ENCODE data around the gene RAB36.

RAB36 gene

GRCh38 chr22:23155831-23156230 is 10.6 kb downstream of the RAB36 start:
- Histone ChIP-seq H3K79me2 (ENCODE audit: low read length) (peaks cover 35% of the 10 kb centered on the region), H3K4me2 (ENCODE audit: low read depth, low read length) (peak overlapping the region; percentile 91), H2AFZ (ENCODE audit: low read length) (no peak overlapping the region), H3K9me3 (replicated peaks; ENCODE audit: insufficient read depth, low read length) (no peaks in the 10 kb centered on the region), H3K27ac (ENCODE audit: low read length) (peak overlapping the region; percentile 98; the same call in 1 of the 2 replicates), H3K36me3 (replicated peaks; ENCODE audit: insufficient read depth, low read length) (peaks cover 7% of the 10 kb centered on the region; the same call in 1 of the 2 replicates), H3K4me3 (ENCODE audit: low read length) (peak overlapping the region; percentile 95), H3K4me1 (ENCODE audit: low read length) (peaks cover 20% of the 10 kb centered on the region), H3K27me3 (replicated peaks; ENCODE audit: insufficient read depth, low read length) (no peaks in the 10 kb centered on the region), H3F3A (ENCODE audit: insufficient read depth, low read length) (peaks cover 21% of the 10 kb centered on the region), H3K9ac (ENCODE audit: low read length) (peak overlapping the region; percentile 99; the same call in 1 of the 2 replicates), H4K20me1 (ENCODE audit: insufficient read depth, low read length) (no peaks in the 10 kb centered on the region), H3K9me2 (replicated peaks; ENCODE audit: insufficient read depth, low read length) (no peaks in the 10 kb centered on the region)
- no peak for DNase-seq
- TF ChIP-seq EZH2phosphoT487 (IDR thresholded peaks at IDR 0.05; ENCODE audit: low read length) (no peak), EZH2 (optimal IDR thresholded peaks at IDR 0.05; ENCODE audit: low read depth, low read length) (no peak), CTCF (IDR thresholded peaks at IDR 0.05; ENCODE audit: low read length) (no peak)

- Histone ChIP-seq H3K4me3 (ENCODE audit: low read length) (peak overlapping the region; percentile 95), H2AFZ (ENCODE audit: low read length) (peak overlapping the region; percentile 49; the same call in 1 of the 2 replicates), H3K4me2 (ENCODE audit: low read depth, low read length) (peak overlapping the region; percentile 91), H3K9me2 (replicated peaks; ENCODE audit: insufficient read depth, low read length) (no peaks in the 10 kb centered on the region), H3K9ac (ENCODE audit: low read length) (peak overlapping the region; percentile 99), H3K4me1 (ENCODE audit: low read length) (peaks cover 20% of the 10 kb centered on the region), H4K20me1 (ENCODE audit: insufficient read depth, low read length) (no peaks in the 10 kb centered on the region), H3K27me3 (replicated peaks; ENCODE audit: insufficient read depth, low read length) (no peaks in the 10 kb centered on the region), H3F3A (ENCODE audit: insufficient read depth, low read length) (peaks cover 21% of the 10 kb centered on the region), H3K36me3 (replicated peaks; ENCODE audit: insufficient read depth, low read length) (peaks cover 7% of the 10 kb centered on the region; the same call in 1 of the 2 replicates), H3K79me2 (ENCODE audit: low read length) (peaks cover 39% of the 10 kb centered on the region), H3K9me3 (replicated peaks; ENCODE audit: insufficient read depth, low read length) (no peaks in the 10 kb centered on the region), H3K27ac (ENCODE audit: low read length) (peak overlapping the region; percentile 98)
- peak; percentile 32 for DNase-seq
- TF ChIP-seq EZH2phosphoT487 (IDR thresholded peaks at IDR 0.05; ENCODE audit: low read length) = no peak
- no peak for TF ChIP-seq EZH2 (optimal IDR thresholded peaks at IDR 0.05; ENCODE audit: low read depth, low read length)
- peak; percentile 23; the same call in 1 of the 2 replicates for TF ChIP-seq CTCF (IDR thresholded peaks at IDR 0.05; ENCODE audit: low read length)
These were observed 11.0 kb downstream of the RAB36 start for GRCh38 chr22:23156286-23156685.

- H3K4me2 ChIP-seq (ENCODE audit: low read depth, low read length) = peak overlapping the region; percentile 95
- no peaks in the 10 kb centered on the region for H3K9me2 ChIP-seq (replicated peaks; ENCODE audit: insufficient read depth, low read length)
- peaks cover 7% of the 10 kb centered on the region; the same call in 1 of the 2 replicates for H3K36me3 ChIP-seq (replicated peaks; ENCODE audit: insufficient read depth, low read length)
- peak overlapping the region; percentile 99 for H3K9ac ChIP-seq (ENCODE audit: low read length)
- no peaks in the 10 kb centered on the region for H3K9me3 ChIP-seq (replicated peaks; ENCODE audit: insufficient read depth, low read length)
- peaks cover 39% of the 10 kb centered on the region for H3K79me2 ChIP-seq (ENCODE audit: low read length)
- H3F3A ChIP-seq (ENCODE audit: insufficient read depth, low read length) = peaks cover 24% of the 10 kb centered on the region
- H3K27ac ChIP-seq (ENCODE audit: low read length) = peak overlapping the region; percentile 98
- H4K20me1 ChIP-seq (ENCODE audit: insufficient read depth, low read length) = no peaks in the 10 kb centered on the region
- H2AFZ ChIP-seq (ENCODE audit: low read length) = no peak overlapping the region
- H3K4me1 ChIP-seq (ENCODE audit: low read length) = peaks cover 20% of the 10 kb centered on the region
- no peaks in the 10 kb centered on the region for H3K27me3 ChIP-seq (replicated peaks; ENCODE audit: insufficient read depth, low read length)
- peak overlapping the region; percentile 95 for H3K4me3 ChIP-seq (ENCODE audit: low read length)
- TF ChIP-seq EZH2 (optimal IDR thresholded peaks at IDR 0.05; ENCODE audit: low read depth, low read length) = no peak
- no peak for TF ChIP-seq CTCF (IDR thresholded peaks at IDR 0.05; ENCODE audit: low read length)
- TF ChIP-seq EZH2phosphoT487 (IDR thresholded peaks at IDR 0.05; ENCODE audit: low read length) = no peak
- DNase-seq = peak; percentile 44
These were observed 12.6 kb downstream of the RAB36 start for GRCh38 chr22:23157560-23158515.
